Retinal pigment epithelial cell (primary cell): ENCODE data around the gene STRN3.

ENCODE experiments used
- DNase-seq: peaks from one replicate; pipeline ENCODE4 v3.0.0-alpha.2; 2010; ENCODE audit warnings: low read depth
- H3K4me3 ChIP-seq: 2 replicates; pipeline ENCODE4 v1.5.1; 2011; ENCODE audit warnings: mild to moderate bottlenecking, low read length, control low read depth, moderate library complexity
- TF ChIP-seq, protein P1 (sequence below): conservative IDR thresholded peaks from 2 replicates; pipeline ENCODE4 v1.5.1; 2011; ENCODE audit warnings: low read depth, low read length, control low read depth, inconsistent platforms

Gene STRN3

DNA sequence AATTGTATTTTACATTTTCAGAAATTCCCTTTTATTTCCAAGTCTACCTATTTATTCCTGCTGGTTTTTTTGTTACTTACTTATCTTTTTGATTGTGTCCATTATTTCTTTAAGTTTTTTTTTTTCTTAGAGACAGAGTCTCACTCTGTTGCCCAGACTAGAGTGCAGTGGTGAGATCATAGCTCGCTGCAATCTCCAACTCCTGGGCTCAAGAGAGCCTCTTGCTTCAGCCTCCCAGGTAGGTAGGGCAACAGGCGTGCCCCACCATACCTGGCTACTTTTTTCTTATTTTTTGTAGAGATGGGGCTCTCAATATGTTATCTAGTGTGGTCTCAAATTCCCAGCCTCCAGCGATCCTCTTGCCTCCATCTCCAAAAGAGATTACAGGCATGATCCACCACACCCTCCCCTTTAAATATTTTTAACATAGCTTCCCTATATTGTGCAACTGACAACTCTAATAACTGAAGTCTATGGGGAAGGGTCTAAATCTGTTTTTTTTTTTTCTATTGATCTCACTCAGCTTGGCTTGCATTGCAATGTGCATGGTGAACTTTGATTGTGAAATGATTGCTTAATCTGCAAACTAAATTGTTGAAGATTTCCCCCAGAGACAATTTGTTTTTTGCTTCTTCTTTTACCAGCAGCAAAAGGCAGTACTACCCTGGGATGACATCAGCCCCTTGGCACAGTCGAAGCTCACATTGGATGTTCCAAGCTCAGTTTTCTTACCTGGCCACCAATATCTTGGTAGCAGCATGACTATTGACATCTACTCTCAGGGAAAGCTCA is 177.5 kb downstream of the STRN3 start:
- H3K4me3 ChIP-seq = no peak overlapping the region
- TF ChIP-seq, protein P1, sequence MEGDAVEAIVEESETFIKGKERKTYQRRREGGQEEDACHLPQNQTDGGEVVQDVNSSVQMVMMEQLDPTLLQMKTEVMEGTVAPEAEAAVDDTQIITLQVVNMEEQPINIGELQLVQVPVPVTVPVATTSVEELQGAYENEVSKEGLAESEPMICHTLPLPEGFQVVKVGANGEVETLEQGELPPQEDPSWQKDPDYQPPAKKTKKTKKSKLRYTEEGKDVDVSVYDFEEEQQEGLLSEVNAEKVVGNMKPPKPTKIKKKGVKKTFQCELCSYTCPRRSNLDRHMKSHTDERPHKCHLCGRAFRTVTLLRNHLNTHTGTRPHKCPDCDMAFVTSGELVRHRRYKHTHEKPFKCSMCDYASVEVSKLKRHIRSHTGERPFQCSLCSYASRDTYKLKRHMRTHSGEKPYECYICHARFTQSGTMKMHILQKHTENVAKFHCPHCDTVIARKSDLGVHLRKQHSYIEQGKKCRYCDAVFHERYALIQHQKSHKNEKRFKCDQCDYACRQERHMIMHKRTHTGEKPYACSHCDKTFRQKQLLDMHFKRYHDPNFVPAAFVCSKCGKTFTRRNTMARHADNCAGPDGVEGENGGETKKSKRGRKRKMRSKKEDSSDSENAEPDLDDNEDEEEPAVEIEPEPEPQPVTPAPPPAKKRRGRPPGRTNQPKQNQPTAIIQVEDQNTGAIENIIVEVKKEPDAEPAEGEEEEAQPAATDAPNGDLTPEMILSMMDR = no peak
- no peak for DNase-seq
